H7 (cell line): Measurements from ENCODE around the gene AVP. TPM values are rescaled to one million over a fixed set of nuclear protein-coding genes. Genes with fewer than 3 reads are reported as not detected.
A peak's percentile ranks its signal among the peaks of the same experiment; 100 is the strongest.
"Not testable (repeated sequence)": the region's sequence is repeated elsewhere in the genome, so short reads cannot be mapped to it uniquely, and the experiment has no call there.

ENCODE experiments used
- DNase-seq: peaks from one replicate; pipeline ENCODE4 v3.0.0; 2012
- H3K27me3 ChIP-seq: 2 replicates; pipeline ENCODE4 v1.6.0; 2011; ENCODE audit warnings: mild to moderate bottlenecking, low read length; ENCODE audit not compliant: control insufficient read depth, insufficient read depth
- H3K36me3 ChIP-seq: replicated peaks from 2 replicates; pipeline ENCODE4 v1.5.1; 2011; ENCODE audit warnings: low read length; ENCODE audit not compliant: control insufficient read depth, insufficient read depth
- H3K4me3 ChIP-seq: 2 replicates; pipeline ENCODE4 v1.5.1; 2011; ENCODE audit warnings: low read depth, mild to moderate bottlenecking, control low read depth, low read length, moderate library complexity; ENCODE audit not compliant: insufficient read depth
- total RNA-seq: library from RNA; depleted of rRNA; stranded (reverse); fragments of >200 nt; shearing (Covaris generic); gene quantifications from 2 replicates; pipeline ENCODE4 v1.2.3, GENCODE V29; 2014

Gene AVP
- total RNA-seq, 1 experiment from 2014 or later, result not detected

DNA sequence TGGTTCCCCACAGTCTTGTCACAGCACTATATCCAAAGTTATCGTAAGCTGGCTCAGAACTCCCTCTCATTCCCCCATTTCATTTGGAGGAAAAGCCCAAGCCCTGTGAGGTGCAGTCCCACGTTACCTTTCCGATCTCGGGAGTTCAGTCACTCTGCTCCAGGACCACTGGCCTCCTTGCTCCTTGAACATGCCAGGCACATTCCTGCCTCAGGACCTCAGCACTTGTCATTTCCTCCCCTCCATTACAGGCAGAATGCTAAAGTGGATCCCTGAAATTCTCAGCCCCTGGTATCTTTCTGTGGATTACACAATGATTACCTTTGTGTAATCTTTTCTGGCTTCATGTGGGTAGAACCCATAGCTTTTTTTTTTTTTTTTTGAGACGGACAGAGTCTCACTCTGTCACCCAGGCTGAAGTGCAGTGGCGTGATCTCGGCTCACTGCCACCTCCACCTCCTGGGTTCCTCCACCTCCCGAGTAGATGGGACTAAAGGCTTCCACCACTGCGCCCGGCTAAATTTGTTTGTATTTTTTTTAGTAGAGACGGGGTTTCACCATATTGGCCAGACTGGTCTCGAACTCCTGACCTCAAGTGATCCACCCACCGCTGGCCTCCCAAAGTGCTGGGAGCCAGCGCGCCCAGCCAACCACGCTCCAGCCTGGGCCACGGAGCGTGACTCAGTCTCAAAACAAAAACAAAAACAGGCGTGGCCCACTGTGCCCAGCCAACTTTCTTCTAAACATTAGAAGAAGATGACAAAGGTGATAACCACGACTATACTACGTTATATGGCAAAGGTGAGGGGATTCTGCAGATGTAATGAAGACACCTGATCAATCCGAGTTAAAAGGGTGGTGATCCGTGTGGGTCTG, 17.1 kb downstream of the AVP start:
- Histone ChIP-seq H3K27me3 (peaks cover 18% of the 10 kb centered on the region), H3K36me3 (no peaks in the 10 kb centered on the region)

DNA sequence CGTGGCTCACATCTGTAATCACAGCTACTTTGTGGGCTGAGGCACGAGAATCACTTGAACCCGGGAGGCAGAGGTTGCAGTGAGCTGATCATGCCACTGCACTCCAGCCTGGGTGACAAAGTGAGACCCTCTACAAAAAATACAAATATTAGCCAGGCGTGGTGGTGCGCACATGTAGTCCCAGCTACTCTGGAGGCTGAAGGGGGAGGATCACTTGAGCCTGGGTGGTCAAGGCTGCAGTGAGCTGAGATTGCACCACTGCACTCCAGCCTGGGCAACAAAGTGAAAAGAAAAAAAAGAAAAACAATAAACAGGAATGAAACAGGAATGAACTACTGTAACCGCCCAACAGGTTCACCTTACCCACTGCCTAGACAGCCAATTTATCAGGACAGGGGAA, 20.4 kb downstream of the AVP start:
- DNase-seq, H3K4me3 ChIP-seq, H3K27me3 ChIP-seq, H3K36me3 ChIP-seq: not testable (repeated sequence)

More for the DNA sequence above, 17.1 kb downstream of the AVP start:
- no peak overlapping the region for H3K4me3 ChIP-seq
- DNase-seq, result no peak

DNA sequence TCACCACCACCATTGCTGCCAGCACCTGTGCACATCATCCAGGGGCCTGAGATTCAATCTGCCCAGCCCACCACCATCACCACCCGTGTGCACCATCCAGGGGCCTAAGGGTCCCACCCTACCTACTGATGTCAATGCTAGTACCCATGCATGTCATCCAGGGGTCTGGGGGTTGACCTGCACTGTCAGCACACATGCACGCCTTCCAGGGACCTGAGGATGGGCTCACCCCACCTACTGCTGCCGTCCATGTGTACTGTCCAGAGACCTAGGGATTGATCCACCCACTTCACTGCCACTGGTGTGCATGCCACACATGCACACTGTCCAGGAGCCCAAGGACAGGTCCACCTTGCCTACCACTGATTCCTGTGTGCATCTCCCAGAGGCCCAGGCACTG, 25.0 kb downstream of the AVP start:
- Histone ChIP-seq H3K27me3 (no peaks in the 10 kb centered on the region), H3K36me3 (no peaks in the 10 kb centered on the region), H3K4me3 (no peak overlapping the region)
- DNase-seq, result no peak

DNA sequence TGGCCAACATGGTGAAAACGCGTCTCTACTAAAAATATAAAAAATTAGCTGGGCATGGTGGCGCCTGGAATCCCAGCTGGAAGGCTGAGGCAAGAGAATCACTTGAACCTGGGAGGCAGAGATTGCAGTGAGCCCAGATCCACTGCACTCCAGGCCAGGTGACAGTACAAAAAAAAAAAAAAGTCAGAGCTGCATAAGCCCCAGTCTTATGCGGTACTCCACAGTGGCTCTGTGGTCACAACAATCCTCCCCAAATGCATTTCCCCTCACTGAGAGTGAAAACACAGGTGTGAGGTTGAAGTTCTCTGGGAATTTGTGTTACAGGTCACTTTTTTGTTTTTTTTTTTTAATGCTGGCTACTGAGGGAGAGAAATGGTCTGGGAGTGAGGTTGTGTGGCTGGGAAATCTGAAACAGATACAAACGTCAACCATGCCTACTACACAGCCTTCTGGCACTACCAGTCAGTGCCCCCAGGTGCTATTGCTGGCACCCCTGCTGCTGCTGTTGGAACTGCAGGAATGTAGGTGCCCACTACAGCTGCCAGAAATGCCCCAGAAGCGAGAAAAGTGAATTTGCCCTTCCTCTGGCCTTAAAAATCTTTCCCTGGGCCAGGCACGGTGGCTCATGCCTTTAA, 33.0 kb downstream of the AVP start:
- DNase-seq, result no peak
- Histone ChIP-seq H3K4me3 (no peak overlapping the region), H3K36me3 (peaks cover 16% of the 10 kb centered on the region), H3K27me3 (no peaks in the 10 kb centered on the region)

DNA sequence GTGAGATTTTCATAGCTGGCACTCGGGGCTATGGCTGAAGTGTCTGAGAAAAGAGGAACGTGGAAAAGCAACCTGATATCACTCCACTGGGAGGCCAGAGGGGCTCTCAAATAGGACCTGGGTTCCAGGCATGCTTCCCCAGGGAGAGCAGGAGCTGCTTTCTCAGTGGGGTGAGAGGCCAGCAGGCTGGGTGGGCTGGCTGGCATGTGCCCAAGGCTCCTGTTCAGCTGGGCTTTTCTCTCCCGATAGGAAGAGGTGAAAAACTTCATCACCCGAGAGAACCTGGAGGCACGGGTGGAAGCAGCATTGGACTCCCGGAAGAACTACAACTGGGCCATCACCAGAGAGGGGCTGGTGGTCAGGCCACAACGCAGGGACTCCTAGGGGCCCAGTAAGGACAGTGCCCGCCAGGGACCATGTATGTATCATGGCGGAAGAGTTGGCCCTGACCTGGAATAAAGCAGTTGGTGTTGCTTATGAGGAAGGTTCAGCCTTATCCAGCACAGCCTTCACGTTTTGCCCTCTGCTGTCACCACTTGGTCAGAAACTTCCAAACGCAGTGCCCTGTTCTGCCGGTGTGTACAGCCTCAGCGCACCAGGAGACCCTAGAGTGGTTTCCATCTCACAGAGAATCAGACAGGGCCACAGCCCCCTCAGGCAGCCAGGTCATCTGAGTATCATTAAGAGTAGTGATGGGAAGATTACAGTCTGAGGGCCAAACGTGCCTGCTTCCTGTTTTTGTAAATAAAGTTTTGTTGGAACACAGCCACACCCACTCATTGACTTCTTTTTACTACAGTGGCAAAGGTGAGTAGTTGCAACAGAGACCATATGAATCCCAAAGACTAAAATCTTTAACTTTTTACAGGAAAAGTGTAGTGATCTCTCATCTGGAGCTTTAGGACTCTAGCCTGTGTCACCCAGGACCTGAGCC, 36.8 kb downstream of the AVP start:
- Histone ChIP-seq H3K27me3 (no peaks in the 10 kb centered on the region), H3K4me3 (no peak overlapping the region), H3K36me3 (peaks cover 16% of the 10 kb centered on the region)
- DNase-seq, result no peak

DNA sequence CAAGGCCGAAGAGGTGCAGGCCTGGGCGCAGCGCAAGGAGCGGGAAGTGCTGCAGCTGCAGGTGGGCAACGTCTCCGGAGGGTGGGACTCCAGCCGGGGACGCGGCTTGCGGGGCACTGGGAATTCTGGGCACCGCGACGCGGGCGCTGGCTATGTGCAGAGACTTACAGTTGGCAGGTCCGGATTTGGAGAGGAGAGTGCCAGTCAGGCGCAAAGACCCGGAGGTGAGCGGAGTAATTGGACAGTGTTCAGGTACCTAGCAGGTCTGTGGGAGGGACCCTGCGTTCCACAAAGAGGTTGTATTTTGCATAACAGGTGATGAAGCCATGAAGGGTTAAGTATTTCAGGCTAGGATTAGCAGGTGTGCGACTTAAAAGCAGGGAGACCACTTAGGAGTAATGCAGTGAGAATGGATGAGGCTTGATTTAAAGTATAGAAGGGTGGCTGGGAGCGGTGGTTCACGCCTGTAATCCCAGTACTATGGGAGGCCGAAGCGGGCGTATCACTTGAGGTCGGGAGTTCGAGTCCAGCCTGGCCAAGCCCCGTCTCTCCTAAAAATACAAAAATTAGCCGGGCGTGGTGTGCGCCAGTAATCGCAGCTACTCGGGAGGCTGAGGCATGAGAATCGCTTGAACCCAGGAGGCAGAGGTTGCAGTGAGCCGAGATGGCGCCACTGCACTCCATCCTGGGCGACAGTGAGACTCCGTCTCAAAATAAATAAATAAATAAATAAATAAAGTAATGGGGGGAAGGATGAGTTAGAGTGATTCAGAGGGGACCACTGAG, 37.7 kb downstream of the AVP start:
- peak overlapping the region; percentile 96 for H3K4me3 ChIP-seq
- peak; percentile 86 for DNase-seq
- H3K27me3 ChIP-seq, result no peaks in the 10 kb centered on the region
- H3K36me3 ChIP-seq, result peaks cover 16% of the 10 kb centered on the region

DNA sequence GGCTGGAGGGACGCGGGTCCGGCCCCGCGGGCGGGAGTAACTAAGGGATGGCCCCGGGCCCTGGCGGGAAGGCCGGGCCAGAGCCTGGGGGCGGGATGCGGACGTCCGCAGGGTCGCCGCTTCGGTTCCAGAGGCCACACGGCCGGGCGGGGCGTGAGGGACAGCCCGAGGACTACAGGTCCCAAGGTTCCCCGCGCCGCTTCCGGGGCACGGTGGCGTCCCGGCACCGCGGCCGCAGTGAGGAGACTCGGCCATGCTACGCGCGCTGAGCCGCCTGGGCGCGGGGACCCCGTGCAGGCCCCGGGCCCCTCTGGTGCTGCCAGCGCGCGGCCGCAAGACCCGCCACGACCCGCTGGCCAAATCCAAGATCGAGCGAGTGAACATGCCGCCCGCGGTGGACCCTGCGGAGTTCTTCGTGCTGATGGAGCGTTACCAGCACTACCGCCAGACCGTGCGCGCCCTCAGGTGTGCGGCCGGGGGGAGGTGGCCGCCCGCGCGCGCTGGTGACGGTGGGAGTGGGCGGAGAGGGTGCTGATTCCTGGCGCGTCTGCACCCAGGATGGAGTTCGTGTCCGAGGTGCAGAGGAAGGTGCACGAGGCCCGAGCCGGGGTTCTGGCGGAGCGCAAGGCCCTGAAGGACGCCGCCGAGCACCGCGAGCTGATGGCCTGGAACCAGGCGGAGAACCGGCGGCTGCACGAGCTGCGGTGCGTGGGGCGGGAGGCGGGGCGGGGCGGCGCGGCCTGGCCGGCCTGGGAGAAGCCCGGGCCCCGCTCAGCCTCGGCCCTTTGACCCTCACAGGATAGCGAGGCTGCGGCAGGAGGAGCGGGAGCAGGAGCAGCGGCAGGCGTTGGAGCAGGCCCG, 38.5 kb downstream of the AVP start, which contains the start of gene MRPS26:
TSS of gene MRPS26 (plus strand) at position 237 of the 861 bp plus-strand sequence. CDS start at position 254, 17 bp downstream.
- peak; percentile 97 for DNase-seq
- Histone ChIP-seq H3K36me3 (peaks cover 16% of the 10 kb centered on the region), H3K27me3 (no peaks in the 10 kb centered on the region), H3K4me3 (peak within 1 kb of the TSS; percentile 96)

DNA sequence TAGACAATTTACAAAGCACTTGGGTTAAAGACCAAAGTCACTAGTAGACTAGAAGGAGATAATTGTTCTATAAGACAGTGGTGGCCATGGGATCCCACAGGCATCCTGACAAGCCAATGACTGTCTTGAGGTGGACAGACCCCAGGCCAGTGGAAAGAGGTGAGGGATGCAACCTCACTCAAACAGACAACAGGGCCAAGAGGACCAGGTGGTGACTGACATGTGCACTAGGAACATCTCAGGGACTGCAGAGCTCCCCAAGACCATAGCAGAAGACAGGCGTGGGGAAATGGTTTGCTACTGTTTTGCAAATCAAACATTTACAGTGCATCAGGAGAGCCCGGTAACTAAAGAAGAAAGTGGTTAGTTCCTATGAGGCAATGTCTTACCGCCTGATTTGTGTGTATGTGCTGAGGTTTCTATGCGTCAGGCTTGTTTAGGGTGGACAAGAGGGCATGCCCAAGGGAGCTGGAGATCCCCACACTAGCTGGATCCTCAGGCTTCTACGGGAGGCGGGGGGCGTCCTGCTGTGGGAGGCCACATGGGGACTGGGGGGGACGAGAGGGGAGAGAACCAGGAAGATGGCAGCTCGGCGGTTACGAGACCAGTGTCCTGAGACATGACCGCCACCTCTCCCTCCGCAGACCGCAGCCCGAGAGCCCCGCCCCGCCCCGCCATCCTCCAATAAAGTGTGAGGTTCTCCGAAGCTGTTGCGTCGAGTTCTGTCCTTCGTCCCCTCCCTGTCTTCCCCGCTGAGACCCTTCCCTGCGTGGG, 39.3 kb downstream of the AVP start:
- Histone ChIP-seq H3K36me3 (peaks cover 17% of the 10 kb centered on the region), H3K4me3 (peak overlapping the region; percentile 96), H3K27me3 (no peaks in the 10 kb centered on the region)
- DNase-seq, result no peak

DNA sequence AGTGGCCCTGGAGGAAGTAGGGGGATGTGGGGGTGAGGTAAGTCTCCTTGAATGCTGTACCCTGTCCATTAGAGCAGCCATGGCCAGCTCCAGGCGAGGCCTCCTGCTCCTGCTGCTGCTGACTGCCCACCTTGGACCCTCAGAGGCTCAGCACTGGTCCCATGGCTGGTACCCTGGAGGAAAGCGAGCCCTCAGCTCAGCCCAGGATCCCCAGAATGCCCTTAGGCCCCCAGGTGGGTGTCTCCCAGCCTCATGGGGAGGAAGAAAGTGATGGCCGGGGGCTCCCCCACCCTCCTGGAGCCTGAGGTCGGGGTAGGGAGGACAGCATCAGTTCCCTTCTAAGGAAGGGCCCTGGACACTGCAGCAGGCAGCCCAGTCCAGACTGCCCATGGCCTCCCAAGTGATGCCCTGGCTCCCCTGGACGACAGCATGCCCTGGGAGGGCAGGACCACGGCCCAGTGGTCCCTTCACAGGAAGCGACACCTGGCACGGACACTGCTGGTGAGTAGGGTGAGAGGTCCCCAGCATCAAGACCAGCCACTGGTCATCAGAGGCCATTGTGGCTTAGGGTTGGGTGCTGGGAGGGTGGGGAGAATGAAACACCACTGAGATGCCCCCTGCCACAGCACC, 40.1 kb downstream of the AVP start:
- no peak overlapping the region for H3K4me3 ChIP-seq
- no peak for DNase-seq
- H3K36me3 ChIP-seq, result peaks cover 15% of the 10 kb centered on the region
- H3K27me3 ChIP-seq, result no peaks in the 10 kb centered on the region

DNA sequence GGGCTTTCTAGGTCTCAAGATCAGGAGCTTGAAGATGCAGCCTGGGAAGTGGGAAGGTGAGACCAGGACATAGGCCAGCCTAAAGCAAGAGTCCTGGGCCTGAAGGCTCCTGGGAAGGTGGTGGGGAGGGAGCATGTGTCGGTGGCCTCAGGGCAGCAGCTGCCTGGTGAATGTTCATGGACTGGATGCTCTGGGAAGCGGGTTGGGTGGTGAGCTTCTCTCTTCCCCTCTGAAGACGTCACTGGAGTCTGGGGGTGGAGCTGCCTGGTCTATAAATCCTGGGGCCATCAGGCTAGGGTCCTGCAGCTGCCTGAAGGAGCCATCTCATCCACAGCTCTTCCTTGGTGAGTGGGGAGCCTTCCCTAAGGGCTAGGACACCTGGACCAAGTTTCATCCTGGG, 41.2 kb downstream of the AVP start, which contains the start of gene GNRH2:
TSS of gene GNRH2 (plus strand) at position 301 of the 400 bp plus-strand sequence. CDS start 793 bp downstream, outside the sequence.
- Histone ChIP-seq H3K4me3 (no peak within 1 kb of the TSS), H3K36me3 (peaks cover 13% of the 10 kb centered on the region), H3K27me3 (no peaks in the 10 kb centered on the region)
- no peak for DNase-seq

DNA sequence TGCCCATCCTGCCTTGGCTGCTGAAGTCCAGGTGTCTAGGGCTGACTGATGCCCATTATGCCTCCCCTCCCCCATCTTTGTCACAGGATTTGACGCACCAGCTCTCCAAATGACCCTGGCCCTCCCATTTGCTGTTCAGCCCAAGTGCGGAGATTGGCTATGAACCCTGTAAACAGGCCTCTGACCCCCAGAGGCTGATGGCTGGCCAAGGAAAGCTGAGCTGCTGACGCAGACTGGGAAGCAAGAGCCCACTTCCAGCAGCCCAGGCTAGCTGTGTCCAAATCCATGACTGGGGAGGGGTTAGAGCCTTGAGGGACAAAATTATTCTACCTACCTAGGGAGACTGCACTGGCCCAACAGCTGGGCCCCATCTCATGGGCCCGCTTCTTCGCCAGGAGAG, 41.9 kb downstream of the AVP start:
- DNase-seq, result no peak
- Histone ChIP-seq H3K27me3 (no peaks in the 10 kb centered on the region), H3K36me3 (peaks cover 11% of the 10 kb centered on the region), H3K4me3 (no peak overlapping the region)

DNA sequence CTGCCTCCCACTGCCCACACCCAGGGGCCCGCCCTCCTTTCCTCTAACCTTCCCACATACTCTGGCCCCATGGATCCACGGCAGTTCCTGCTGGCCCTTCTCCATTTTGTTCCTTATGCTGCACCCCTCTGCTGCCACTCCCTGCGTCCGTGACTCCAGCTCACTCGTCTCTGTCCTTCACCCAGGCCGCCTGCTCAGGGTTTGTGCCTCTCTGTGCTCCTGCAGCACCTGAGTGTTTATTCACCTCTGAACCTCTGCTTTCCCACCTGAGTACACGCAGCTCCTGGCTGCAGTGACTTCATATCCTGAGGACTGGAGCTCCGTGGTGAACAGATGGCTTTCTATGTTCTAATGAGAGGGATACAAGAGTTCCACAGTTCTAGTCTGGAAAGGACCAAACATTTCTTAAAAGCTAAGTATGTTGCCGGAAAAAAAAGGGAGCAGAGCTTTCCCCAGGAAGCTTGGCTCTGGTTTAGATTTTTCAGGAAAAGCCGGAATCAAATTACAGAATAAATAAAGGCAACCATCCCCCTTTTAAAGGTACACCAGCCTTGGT, 42.6 kb downstream of the AVP start:
- H3K27me3 ChIP-seq, result no peaks in the 10 kb centered on the region
- peaks cover 12% of the 10 kb centered on the region for H3K36me3 ChIP-seq
- no peak for DNase-seq
- no peak overlapping the region; the same call in 1 of the 2 replicates for H3K4me3 ChIP-seq
